COLO829 (cell line): ENCODE results near the gene FTO.
A peak's percentile ranks its signal among the peaks of the same experiment; 100 is the strongest.
"Not testable (repeated sequence)": the region's sequence is repeated elsewhere in the genome, so short reads cannot be mapped to it uniquely, and the experiment has no call there.

Experiments used
- DNase-seq: peaks from one replicate; pipeline ENCODE4 v3.0.0; 2012; ENCODE audit warnings: low spot score

The FTO gene

GRCh38 chr16:54181683-54182329 lies 477.9 kb downstream of the FTO start:
- DNase-seq: not testable (repeated sequence)

DNA sequence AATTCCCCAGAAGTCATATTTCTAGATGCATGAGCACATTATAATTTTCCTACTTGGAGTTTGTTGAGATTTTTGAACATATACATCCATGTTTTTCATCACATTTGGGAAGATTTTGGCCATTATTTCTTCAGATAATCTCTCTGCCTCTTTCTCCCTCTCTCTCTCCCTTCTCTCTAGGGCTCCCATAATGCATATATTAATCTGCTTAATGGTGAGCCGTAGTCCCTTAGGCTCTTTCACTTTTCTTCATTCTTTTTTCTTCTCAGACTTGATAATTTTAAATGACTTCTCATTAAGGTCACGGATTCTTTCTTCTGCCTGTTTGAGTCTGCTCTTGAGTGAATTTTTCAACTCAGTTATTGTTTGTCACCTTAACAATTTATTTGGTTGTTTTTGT lies 481.1 kb downstream of the FTO start:
- no peak for DNase-seq

DNA sequence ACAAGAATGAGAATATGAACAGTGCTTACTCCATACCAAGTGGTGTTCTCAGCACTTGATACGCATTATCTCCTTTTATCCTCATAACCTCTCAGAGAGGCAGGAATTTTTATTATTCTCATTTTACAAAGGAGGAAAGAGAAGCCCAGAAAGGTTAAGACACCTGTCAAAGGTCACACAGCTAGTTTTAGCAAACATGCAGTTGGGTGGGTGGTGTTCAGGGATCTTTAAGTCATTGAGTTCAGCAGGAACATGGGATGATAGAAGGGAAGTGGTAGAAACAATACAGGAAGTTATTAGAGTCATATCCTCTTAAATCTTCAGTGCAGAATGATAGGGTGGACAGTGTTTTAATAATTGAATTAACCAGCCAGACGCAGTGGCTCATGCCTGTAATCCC lies 487.2 kb downstream of the FTO start:
- DNase-seq: no peak

DNA sequence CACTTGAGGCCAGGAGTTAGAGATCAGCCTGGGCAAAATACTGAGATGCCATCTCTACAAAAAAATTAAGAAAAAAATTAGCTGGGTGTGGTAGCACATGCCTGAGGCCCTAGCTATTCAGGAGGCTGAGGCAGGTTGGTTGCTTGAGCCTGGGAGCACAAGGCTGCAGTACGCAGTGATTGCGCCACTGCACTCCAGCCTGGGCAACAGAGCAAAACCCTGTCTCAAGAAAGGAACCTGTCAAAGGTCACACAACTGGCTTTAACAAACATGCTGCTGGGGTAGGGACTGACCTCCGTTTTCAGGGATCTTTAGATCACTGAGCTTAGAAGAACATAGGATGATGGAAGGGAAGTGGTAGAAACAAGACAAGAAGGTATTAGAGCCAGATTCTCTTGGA lies 487.6 kb downstream of the FTO start:
- no peak for DNase-seq

DNA sequence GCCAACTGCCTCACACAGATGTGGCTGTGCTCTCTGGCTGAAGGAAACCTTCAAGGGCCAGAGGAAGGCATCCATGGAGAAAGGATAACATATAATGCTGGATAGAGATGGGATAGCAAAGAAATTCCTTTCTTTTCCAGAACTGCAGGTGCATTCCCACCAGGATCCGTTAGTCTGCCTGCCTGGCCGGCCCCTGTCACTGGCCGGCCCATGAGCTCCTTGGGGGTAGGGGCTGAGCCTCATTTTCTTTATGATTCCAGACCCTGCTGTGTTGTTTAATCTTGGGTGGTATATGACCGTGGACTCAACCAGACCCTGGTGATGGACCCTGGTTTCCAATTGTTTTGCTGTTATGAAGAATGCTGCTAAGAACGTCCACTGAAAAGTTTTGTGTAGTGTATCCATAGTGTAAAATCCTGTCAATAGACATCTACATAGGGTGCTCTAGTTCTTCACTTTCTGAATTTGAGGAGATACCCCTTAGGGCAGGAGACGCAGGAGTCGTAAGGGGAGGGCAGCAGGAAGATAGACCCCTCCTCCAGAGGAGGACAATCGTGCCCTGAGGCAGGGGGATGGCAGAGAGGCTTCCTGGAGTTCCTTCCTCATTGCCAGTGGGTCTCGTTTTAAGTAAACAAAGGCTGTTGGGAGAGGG lies 489.2 kb downstream of the FTO start:
- DNase-seq: no peak

- DNase-seq: peak; percentile 35
These were observed 489.8 kb downstream of the FTO start for GRCh38 chr16:54193665-54194333.

DNA sequence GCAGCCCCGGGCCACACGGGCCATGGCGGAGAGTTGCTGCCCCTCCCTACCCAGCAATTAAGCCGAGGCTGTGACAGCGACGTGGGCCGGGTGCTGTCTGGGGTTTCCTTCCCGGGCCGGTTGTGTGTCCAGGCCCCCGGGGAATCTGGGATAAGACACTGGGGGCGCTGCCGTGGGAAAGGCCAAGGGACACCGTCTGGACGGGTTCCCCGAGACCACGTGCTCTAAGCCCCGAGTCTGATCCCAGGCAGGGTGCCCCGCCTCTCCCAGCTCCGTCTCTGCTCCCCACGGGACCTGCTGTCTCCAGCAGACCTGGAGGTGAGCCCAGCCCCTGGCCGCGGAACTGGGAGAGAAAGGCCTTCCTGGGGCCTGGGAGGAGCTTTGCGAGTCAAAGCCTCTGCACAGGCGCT lies 490.4 kb downstream of the FTO start:
- DNase-seq: no peak

GRCh38 chr16:54197758-54198157 lies 493.8 kb downstream of the FTO start:
- DNase-seq: no peak

DNA sequence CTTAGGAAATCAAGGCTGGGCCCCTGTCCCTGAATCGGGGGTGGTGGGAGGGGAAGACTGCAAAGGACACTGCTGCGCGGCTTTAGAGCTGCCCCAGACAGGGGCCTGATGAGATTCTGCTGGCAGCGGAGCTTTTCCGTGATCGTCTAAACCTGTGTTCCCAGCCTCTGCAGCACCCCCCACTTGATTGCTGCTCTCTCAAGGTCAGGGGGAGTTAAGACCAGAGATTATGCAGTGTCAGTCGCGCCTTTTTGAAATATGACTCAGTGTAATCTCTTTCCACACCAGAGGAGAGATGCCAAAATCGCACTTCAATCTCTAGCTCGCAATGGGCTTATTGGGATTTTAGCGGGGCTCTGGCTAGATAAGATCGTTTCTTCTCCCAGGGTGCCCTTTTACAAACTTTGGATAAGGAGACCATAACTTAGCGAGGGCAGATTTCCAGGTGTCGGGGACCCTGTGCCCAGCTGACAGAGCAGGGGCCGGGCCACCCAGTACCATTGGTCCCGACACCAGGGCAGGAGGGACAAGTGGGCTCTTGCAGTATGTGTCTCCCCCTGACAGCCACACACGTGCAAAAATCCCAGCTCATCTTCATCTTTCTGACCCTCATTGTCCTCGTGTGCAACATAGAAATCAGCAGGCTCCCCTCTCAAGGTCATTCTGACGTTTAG lies 495.7 kb downstream of the FTO start:
- DNase-seq: no peak

DNA sequence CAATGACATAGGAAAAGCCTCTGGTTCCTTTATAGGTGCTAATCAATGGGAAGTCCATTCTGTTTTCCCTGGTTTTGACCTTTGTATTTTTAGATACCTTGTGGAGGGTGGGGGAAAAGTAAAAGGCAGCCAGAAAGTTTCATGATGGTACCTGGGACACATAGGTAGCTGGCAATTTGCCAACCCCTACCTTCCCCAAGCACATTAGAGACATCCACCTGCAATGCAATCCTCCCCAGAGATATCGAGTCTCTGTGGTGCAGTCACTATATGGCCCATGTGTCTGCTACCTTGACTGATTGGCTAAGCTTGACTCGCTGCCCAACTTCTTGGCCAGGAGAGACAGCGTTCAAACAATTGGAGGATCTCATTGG lies 496.2 kb downstream of the FTO start:
- DNase-seq: no peak

- DNase-seq: no peak
These were observed 496.8 kb downstream of the FTO start for GRCh38 chr16:54200720-54201119.

- DNase-seq: no peak
These were observed 497.2 kb downstream of the FTO start for GRCh38 chr16:54201200-54201599.
